H1 (cell line): ENCODE data around the gene TMEM92. TPM values are rescaled to one million over a fixed set of nuclear protein-coding genes. Genes with fewer than 3 reads are reported as not detected.

ENCODE experiments used
- CREB1 ChIP-seq: IDR thresholded peaks from 2 replicates; pipeline ENCODE4 v1.6.1; 2012; ENCODE audit warnings: inconsistent platforms
- JUND ChIP-seq: IDR thresholded peaks from 2 replicates; pipeline ENCODE4 v1.6.1; 2011; ENCODE audit warnings: mild to moderate bottlenecking, improper control_type of control experiment, low read length
- NANOG ChIP-seq: IDR thresholded peaks from 2 replicates; pipeline ENCODE4 v1.6.1; 2011; ENCODE audit warnings: low read length, low read depth, mild to moderate bottlenecking, inconsistent platforms; ENCODE audit not compliant: insufficient read depth, poor library complexity, severe bottlenecking
- PHF8 ChIP-seq: fragments of 200-600 bp; sonication (generic); conservative IDR thresholded peaks from 2 replicates; pipeline ENCODE4 v1.7.1; 2012; ENCODE audit warnings: low read depth, mild to moderate bottlenecking, inconsistent platforms, low read length, moderate library complexity
- RAD21 ChIP-seq, 2 experiments: IDR thresholded peaks in 1 of 2; conservative IDR thresholded peaks in 1 of 2; 2 replicates each; pipeline ENCODE4 v1.6.1; 2011; ENCODE audit warnings: low read depth in 2 of 2, low read length in 2 of 2, improper control_type of control experiment in 1 of 2, inconsistent platforms in 1 of 2, mild to moderate bottlenecking in 1 of 2, moderate library complexity in 1 of 2
- TCF12 ChIP-seq: IDR thresholded peaks from 2 replicates; pipeline ENCODE4 v1.6.1; 2011; ENCODE audit warnings: low read depth, mild to moderate bottlenecking, low read length
- polyA plus RNA-seq, 7 experiments: library from polyadenylated mRNA; depleted of rRNA in 3 of 7; stranded (reverse) in 5 of 7; unstranded in 2 of 7; fragments of >200 nt in 5 of 7; fragments of 200-250 nt in 2 of 7; gene quantifications; 1 replicate in 5 of 7; 2 replicates in 1 of 7; 4 replicates in 1 of 7; pipeline versions ENCODE4 v1.2.1 to v1.2.3, GENCODE V29; 2011 to 2013; ENCODE audit warnings: missing spikeins in 2 of 7, mixed read lengths in 2 of 7
- total RNA-seq: library from RNA; stranded (reverse); fragmentation: NEBNext Ultra II Directional; extraction: Animal tissue kit (Norgen Biotek cat#: 25700); gene quantifications from 2 replicates; pipeline ENCODE4 v1.2.1, GENCODE V29; 2021

The TMEM92 gene
- total and polyA plus RNA-seq, 2 of the 8 experiments (the other 6 are each of a cell fraction or from before 2014, with no cell fraction given), result 11.9 to 24.8 TPM

DNA sequence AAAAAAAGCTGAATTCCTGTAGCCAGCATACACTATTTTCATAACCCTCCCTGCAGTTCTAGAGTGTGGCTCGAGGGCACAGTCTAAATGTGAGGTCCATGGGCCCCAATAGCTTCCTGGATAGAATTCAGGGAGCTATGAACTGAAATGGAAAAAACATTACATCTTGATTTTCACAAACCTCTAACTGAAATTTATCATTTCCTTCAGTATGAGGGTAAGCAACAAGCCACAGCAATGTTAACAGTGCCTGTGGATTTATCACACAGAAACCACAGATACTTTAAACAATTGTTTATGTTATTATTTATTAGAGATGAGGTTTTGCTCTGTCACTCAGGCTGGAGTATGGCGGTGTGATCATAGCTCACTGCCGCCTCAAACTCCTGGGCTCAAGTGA is 18.2 kb downstream of the TMEM92 start (continued):
- TF ChIP-seq NANOG, result no peak
- TF ChIP-seq PHF8, result no peak
- no peak for TF ChIP-seq JUND
- TF ChIP-seq RAD21 (IDR thresholded peaks at IDR 0.05 in 1 of 2, conservative IDR thresholded peaks at IDR 0.05 in 1 of 2; ENCODE audit: low read depth in 2 of 2, low read length in 2 of 2), result no peak
- TF ChIP-seq CREB1, result no peak
- no peak for TF ChIP-seq TCF12
- TF ChIP-seq, all 59 proteins: peak for 0
